K562 (cell line): ENCODE results near the gene C15orf62.

ENCODE experiments used
- CEBPG ChIP-seq, 3 experiments: fragments of 200-800 bp in 1 of 3; sonication (Bioruptor generic) in 1 of 3; sonication (generic) in 1 of 3; formaldehyde crosslinking in 1 of 3; IDR thresholded peaks in 2 of 3; conservative IDR thresholded peaks in 1 of 3; 2 replicates each; pipeline versions ENCODE4 v1.6.1 to v1.8.0; 2016 to 2022; ENCODE audit warnings: missing compliant biosample characterization in 2 of 3, missing genetic modification characterization in 2 of 3, mild to moderate bottlenecking in 1 of 3, missing genetic modification reagents in 1 of 3
- JUN ChIP-seq, 2 experiments: sonication (generic) in 1 of 2; formaldehyde crosslinking in 1 of 2; IDR thresholded peaks; 2 replicates each; pipeline versions ENCODE4 v1.6.1 to v1.8.0; 2012 to 2022; ENCODE audit warnings: borderline replicate concordance in 2 of 2, mild to moderate bottlenecking in 2 of 2, improper control_type of control experiment in 1 of 2, low read depth in 1 of 2, low read length in 1 of 2, missing genetic modification reagents in 1 of 2
- MTA3 ChIP-seq: fragments of 450-650 bp; formaldehyde crosslinking; IDR thresholded peaks from 2 replicates; pipeline ENCODE4 v1.6.1; 2017; ENCODE audit warnings: mild to moderate bottlenecking, borderline replicate concordance
- PATZ1 ChIP-seq: fragments of 250-450 bp; sonication (Bioruptor Pico); IDR thresholded peaks from 2 replicates; pipeline ENCODE4 v1.5.0; 2020; ENCODE audit warnings: mild to moderate bottlenecking, borderline replicate concordance
- POLR2A ChIP-seq: fragments of 450-650 bp; conservative IDR thresholded peaks from 2 replicates; pipeline ENCODE4 v1.6.1; 2016
- ZBTB26 ChIP-seq: fragments of 450-650 bp; formaldehyde crosslinking; IDR thresholded peaks from 2 replicates; pipeline ENCODE4 v1.4.0; 2022; ENCODE audit warnings: missing genetic modification characterization
- ZKSCAN3 ChIP-seq: fragments of 250-450 bp; sonication (Bioruptor Pico); IDR thresholded peaks from 2 replicates; pipeline ENCODE4 v1.4.0; 2020
- ZNF696 ChIP-seq: fragments of 250-450 bp; sonication (Bioruptor Pico); conservative IDR thresholded peaks from 2 replicates; pipeline ENCODE4 v1.4.0; 2020; ENCODE audit warnings: mild to moderate bottlenecking, moderate library complexity
- ZZZ3 ChIP-seq: fragments of 450-650 bp; IDR thresholded peaks from 2 replicates; pipeline ENCODE4 v1.6.1; 2016; ENCODE audit warnings: antibody characterized with exemption, mild to moderate bottlenecking, moderate library complexity
- TF ChIP-seq, protein P1 (sequence below): fragments of 200-600 bp; sonication (generic); IDR thresholded peaks from one replicate; pipeline ENCODE4 v1.6.1; 2012; ENCODE audit warnings: mild to moderate bottlenecking, low read depth, low read length, inconsistent platforms
- TF ChIP-seq, protein P2 (sequence below), 3 experiments: IDR thresholded peaks in 2 of 3; conservative IDR thresholded peaks in 1 of 3; 2 replicates each; pipeline ENCODE4 v1.5.1; 2011 to 2012; ENCODE audit warnings: low read length in 3 of 3, mild to moderate bottlenecking in 3 of 3, control low read depth in 2 of 3, improper control_type of control experiment in 1 of 3, inconsistent platforms in 1 of 3, low read depth in 1 of 3, mixed read lengths in 1 of 3, moderate library complexity in 1 of 3; ENCODE audit not compliant: insufficient read depth in 2 of 3

DNA sequence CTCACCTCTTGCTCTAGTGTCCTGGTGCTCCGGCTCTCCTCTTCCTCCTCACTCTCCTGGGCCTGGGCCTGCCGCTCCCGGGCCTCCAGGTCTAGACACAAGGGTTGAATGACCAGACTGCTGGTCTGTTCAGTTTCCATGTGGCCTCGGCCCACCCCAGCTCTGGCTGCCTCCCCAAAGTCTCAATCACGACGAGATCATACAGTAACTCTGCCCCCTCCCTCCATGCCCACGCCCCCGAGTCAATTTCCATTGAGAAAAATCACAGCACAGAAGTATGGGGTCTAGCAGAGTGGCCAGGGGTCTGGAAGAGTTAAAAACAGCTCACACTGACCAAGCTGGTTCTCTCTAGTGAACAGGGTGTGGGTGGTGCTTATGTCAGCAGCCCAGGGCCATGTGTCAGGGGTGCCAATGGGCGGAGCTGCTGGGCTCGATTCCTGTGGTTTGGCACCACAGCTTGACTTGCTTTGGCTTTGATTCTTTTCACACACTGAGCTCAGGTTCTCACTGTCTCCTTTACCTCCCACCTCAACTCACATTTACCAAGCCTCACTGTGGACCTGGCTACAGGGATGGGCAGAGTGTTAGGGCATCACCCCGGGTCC lies 6.9 kb downstream of the C15orf62 start:
- TF ChIP-seq ZNF696 (no peak), PATZ1 (CRISPR knock-in tag) (no peak), JUN (IDR thresholded peaks at IDR 0.05; ENCODE audit: borderline replicate concordance, low read depth, low read length) (no peak), JUN (CRISPR knock-in tag; IDR thresholded peaks at IDR 0.05; ENCODE audit: borderline replicate concordance) (no peak), ZBTB26 (CRISPR knock-in tag) (no peak), MTA3 (no peak), POLR2A (no peak), ZZZ3 (no peak), ZKSCAN3 (CRISPR knock-in tag) (no peak), CEBPG (CRISPR knock-in tag; IDR thresholded peaks at IDR 0.05) (no peak), CEBPG (tag; conservative IDR thresholded peaks at IDR 0.05 in 1 of 2, IDR thresholded peaks at IDR 0.05 in 1 of 2) (no peak)
- TF ChIP-seq, protein P1, sequence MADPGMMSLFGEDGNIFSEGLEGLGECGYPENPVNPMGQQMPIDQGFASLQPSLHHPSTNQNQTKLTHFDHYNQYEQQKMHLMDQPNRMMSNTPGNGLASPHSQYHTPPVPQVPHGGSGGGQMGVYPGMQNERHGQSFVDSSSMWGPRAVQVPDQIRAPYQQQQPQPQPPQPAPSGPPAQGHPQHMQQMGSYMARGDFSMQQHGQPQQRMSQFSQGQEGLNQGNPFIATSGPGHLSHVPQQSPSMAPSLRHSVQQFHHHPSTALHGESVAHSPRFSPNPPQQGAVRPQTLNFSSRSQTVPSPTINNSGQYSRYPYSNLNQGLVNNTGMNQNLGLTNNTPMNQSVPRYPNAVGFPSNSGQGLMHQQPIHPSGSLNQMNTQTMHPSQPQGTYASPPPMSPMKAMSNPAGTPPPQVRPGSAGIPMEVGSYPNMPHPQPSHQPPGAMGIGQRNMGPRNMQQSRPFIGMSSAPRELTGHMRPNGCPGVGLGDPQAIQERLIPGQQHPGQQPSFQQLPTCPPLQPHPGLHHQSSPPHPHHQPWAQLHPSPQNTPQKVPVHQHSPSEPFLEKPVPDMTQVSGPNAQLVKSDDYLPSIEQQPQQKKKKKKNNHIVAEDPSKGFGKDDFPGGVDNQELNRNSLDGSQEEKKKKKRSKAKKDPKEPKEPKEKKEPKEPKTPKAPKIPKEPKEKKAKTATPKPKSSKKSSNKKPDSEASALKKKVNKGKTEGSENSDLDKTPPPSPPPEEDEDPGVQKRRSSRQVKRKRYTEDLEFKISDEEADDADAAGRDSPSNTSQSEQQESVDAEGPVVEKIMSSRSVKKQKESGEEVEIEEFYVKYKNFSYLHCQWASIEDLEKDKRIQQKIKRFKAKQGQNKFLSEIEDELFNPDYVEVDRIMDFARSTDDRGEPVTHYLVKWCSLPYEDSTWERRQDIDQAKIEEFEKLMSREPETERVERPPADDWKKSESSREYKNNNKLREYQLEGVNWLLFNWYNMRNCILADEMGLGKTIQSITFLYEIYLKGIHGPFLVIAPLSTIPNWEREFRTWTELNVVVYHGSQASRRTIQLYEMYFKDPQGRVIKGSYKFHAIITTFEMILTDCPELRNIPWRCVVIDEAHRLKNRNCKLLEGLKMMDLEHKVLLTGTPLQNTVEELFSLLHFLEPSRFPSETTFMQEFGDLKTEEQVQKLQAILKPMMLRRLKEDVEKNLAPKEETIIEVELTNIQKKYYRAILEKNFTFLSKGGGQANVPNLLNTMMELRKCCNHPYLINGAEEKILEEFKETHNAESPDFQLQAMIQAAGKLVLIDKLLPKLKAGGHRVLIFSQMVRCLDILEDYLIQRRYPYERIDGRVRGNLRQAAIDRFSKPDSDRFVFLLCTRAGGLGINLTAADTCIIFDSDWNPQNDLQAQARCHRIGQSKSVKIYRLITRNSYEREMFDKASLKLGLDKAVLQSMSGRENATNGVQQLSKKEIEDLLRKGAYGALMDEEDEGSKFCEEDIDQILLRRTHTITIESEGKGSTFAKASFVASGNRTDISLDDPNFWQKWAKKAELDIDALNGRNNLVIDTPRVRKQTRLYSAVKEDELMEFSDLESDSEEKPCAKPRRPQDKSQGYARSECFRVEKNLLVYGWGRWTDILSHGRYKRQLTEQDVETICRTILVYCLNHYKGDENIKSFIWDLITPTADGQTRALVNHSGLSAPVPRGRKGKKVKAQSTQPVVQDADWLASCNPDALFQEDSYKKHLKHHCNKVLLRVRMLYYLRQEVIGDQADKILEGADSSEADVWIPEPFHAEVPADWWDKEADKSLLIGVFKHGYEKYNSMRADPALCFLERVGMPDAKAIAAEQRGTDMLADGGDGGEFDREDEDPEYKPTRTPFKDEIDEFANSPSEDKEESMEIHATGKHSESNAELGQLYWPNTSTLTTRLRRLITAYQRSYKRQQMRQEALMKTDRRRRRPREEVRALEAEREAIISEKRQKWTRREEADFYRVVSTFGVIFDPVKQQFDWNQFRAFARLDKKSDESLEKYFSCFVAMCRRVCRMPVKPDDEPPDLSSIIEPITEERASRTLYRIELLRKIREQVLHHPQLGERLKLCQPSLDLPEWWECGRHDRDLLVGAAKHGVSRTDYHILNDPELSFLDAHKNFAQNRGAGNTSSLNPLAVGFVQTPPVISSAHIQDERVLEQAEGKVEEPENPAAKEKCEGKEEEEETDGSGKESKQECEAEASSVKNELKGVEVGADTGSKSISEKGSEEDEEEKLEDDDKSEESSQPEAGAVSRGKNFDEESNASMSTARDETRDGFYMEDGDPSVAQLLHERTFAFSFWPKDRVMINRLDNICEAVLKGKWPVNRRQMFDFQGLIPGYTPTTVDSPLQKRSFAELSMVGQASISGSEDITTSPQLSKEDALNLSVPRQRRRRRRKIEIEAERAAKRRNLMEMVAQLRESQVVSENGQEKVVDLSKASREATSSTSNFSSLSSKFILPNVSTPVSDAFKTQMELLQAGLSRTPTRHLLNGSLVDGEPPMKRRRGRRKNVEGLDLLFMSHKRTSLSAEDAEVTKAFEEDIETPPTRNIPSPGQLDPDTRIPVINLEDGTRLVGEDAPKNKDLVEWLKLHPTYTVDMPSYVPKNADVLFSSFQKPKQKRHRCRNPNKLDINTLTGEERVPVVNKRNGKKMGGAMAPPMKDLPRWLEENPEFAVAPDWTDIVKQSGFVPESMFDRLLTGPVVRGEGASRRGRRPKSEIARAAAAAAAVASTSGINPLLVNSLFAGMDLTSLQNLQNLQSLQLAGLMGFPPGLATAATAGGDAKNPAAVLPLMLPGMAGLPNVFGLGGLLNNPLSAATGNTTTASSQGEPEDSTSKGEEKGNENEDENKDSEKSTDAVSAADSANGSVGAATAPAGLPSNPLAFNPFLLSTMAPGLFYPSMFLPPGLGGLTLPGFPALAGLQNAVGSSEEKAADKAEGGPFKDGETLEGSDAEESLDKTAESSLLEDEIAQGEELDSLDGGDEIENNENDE = no peak
- TF ChIP-seq, protein P2, sequence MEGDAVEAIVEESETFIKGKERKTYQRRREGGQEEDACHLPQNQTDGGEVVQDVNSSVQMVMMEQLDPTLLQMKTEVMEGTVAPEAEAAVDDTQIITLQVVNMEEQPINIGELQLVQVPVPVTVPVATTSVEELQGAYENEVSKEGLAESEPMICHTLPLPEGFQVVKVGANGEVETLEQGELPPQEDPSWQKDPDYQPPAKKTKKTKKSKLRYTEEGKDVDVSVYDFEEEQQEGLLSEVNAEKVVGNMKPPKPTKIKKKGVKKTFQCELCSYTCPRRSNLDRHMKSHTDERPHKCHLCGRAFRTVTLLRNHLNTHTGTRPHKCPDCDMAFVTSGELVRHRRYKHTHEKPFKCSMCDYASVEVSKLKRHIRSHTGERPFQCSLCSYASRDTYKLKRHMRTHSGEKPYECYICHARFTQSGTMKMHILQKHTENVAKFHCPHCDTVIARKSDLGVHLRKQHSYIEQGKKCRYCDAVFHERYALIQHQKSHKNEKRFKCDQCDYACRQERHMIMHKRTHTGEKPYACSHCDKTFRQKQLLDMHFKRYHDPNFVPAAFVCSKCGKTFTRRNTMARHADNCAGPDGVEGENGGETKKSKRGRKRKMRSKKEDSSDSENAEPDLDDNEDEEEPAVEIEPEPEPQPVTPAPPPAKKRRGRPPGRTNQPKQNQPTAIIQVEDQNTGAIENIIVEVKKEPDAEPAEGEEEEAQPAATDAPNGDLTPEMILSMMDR (IDR thresholded peaks at IDR 0.05 in 2 of 3, conservative IDR thresholded peaks at IDR 0.05 in 1 of 3; ENCODE audit: insufficient read depth in 2 of 3, low read depth in 1 of 3, low read length in 3 of 3) = no peak
